Panc1 (cell line): ENCODE measurements around the gene ARRB2. TPM values are rescaled to one million over a fixed set of nuclear protein-coding genes. Genes with fewer than 3 reads are reported as not detected.

Experiments used
- ATAC-seq: fragments of 200-7000 bp; cut with Tn5 transposase; 2 replicates; pipeline ENCODE4 v1.9.1; 2020; ENCODE audit warnings: mild to moderate bottlenecking, moderate library complexity
- BruUV-seq: library from RNA; stranded (reverse); fragments of 400-500 nt; replicated peaks from 2 replicates; lab custom pipeline; 2021; lab: Mats Ljungman, UMichigan
- CTCF ChIA-PET: fragments of 300-600 bp; sonication (Branson Sonifier 250); formaldehyde crosslinking; loops from one replicate; lab custom pipeline; 2022; ENCODE audit warnings: antibody characterized with exemption; lab: Charles Lee
- POLR2A ChIA-PET: fragments of 300-600 bp; sonication (Branson Sonifier 250); formaldehyde crosslinking; loops from one replicate; lab custom pipeline; 2022; ENCODE audit warnings: antibody characterized with exemption; lab: Charles Lee
- DNase-seq: peaks from one replicate; pipeline ENCODE4 v3.0.0-alpha.2; 2010; ENCODE audit warnings: low read depth, low spot score
- H3K27ac ChIP-seq: 2 replicates; pipeline ENCODE4 v1.5.1; 2011; ENCODE audit warnings: mild to moderate bottlenecking, low read length, inconsistent platforms
- H3K27me3 ChIP-seq: fragments of 200-500 bp; sonication (Bioruptor generic); 2 replicates; pipeline ENCODE4 v1.6.0; 2014; ENCODE audit warnings: low read length, inconsistent platforms; ENCODE audit not compliant: control insufficient read depth, insufficient read depth
- H3K36me3 ChIP-seq: fragments of 200-500 bp; sonication (Bioruptor generic); 2 replicates; pipeline ENCODE4 v1.5.1; 2014; ENCODE audit warnings: inconsistent platforms, mild to moderate bottlenecking, low read length, moderate library complexity; ENCODE audit not compliant: control insufficient read depth, insufficient read depth
- H3K4me1 ChIP-seq: 2 replicates; pipeline ENCODE4 v1.5.1; 2011; ENCODE audit warnings: inconsistent platforms, mild to moderate bottlenecking, low read length, moderate library complexity; ENCODE audit not compliant: control insufficient read depth, insufficient read depth
- H3K4me3 ChIP-seq, 2 experiments: 2 replicates each; pipeline ENCODE4 v1.5.1; 2011 to 2012; ENCODE audit warnings: low read depth in 2 of 2, low read length in 2 of 2, mild to moderate bottlenecking in 2 of 2, inconsistent platforms in 1 of 2, moderate library complexity in 1 of 2
- H3K9me3 ChIP-seq: fragments of 200-500 bp; sonication (Bioruptor generic); 2 replicates; pipeline ENCODE4 v1.5.1; 2014; ENCODE audit warnings: low read depth, mild to moderate bottlenecking, inconsistent platforms, low read length, moderate library complexity; ENCODE audit not compliant: control insufficient read depth, insufficient read depth
- CTCF ChIP-seq: fragments of 450-650 bp; IDR thresholded peaks from 2 replicates; pipeline ENCODE4 v1.5.1; 2017; ENCODE audit warnings: mild to moderate bottlenecking
- POLR2AphosphoS5 ChIP-seq: IDR thresholded peaks from 2 replicates; pipeline ENCODE4 v1.6.1; 2012; ENCODE audit warnings: mild to moderate bottlenecking, low read depth, low read length, moderate library complexity
- REST ChIP-seq, 2 experiments: IDR thresholded peaks; 2 replicates each; pipeline ENCODE4 v1.6.1; 2011 to 2012; ENCODE audit warnings: low read depth in 2 of 2, control low read depth in 1 of 2, low read length in 1 of 2, mild to moderate bottlenecking in 1 of 2, moderate library complexity in 1 of 2; ENCODE audit not compliant: insufficient read depth in 1 of 2
- SIN3A ChIP-seq: IDR thresholded peaks from 2 replicates; pipeline ENCODE4 v1.6.1; 2012; ENCODE audit warnings: low read depth, mild to moderate bottlenecking, low read length, moderate library complexity, borderline replicate concordance; ENCODE audit not compliant: insufficient read depth
- TCF7L2 ChIP-seq: IDR thresholded peaks from 2 replicates; pipeline ENCODE4 v1.6.1; 2011; ENCODE audit warnings: mild to moderate bottlenecking, low read depth, low read length, inconsistent platforms
- in situ Hi-C: cut with HindIII; loops from 2 replicates; pipeline ENCODE4 v1.10.0; 2016; ENCODE audit warnings: low sequenced_read_pairs, low pct_unique_long_range_greater_than_20kb
- intact Hi-C: fragments of 100-400 bp; cut with micrococcal nuclease; formaldehyde crosslinking; loops from one replicate; pipeline ENCODE4 v1.10.0; 2022; ENCODE audit not compliant: unreplicated experiment
- total RNA-seq: library from RNA; stranded (reverse); gene quantifications from one replicate; pipeline ENCODE4 v1.2.1, GENCODE V29; 2021; ENCODE audit not compliant: unreplicated experiment

The ARRB2 gene
- total RNA-seq, 1 experiment from 2014 or later, result 39.2 TPM

GRCh38 chr17:4673169-4673568 is 37.3 kb upstream of the ARRB2 start:
- intact Hi-C loops, result no loop called here
- DNase-seq (no peak), ATAC-seq (no peak)
- no peak for TF ChIP-seq SIN3A
- TF ChIP-seq CTCF, result no peak
- TF ChIP-seq POLR2AphosphoS5, result no peak
- TF ChIP-seq REST (IDR thresholded peaks at IDR 0.05; ENCODE audit: insufficient read depth in 1 of 2, low read depth in 2 of 2, low read length in 1 of 2), result no peak
- no peak for TF ChIP-seq TCF7L2
- Histone ChIP-seq H3K4me1 (no peaks in the 10 kb centered on the region), H3K9me3 (no peaks in the 10 kb centered on the region), H3K27ac (no peak overlapping the region), H3K36me3 (peaks cover 2% of the 10 kb centered on the region; the same call in 1 of the 2 replicates), H3K27me3 (no peaks in the 10 kb centered on the region), H3K4me3 (no peak overlapping the region)
- POLR2A ChIA-PET, result no interaction called here
- in situ Hi-C loops, result no loop called here
- CTCF ChIA-PET, result no interaction called here
- no TSS peak for BruUV-seq

GRCh38 chr17:4673986-4674684 is 36.3 kb upstream of the ARRB2 start:
- BruUV-seq, result no TSS peak
- intact Hi-C loops, result no loop called here
- in situ Hi-C loops, result no loop called here
- Histone ChIP-seq H3K36me3 (peaks cover 5% of the 10 kb centered on the region), H3K27ac (no peak overlapping the region), H3K4me3 (no peak overlapping the region), H3K9me3 (no peaks in the 10 kb centered on the region), H3K27me3 (no peaks in the 10 kb centered on the region), H3K4me1 (peaks cover 1% of the 10 kb centered on the region; the same call in 1 of the 2 replicates)
- CTCF ChIA-PET, result no interaction called here
- no peak for TF ChIP-seq CTCF
- no peak for TF ChIP-seq REST (IDR thresholded peaks at IDR 0.05; ENCODE audit: insufficient read depth in 1 of 2, low read depth in 2 of 2, low read length in 1 of 2)
- no peak for TF ChIP-seq SIN3A
- no peak for TF ChIP-seq TCF7L2
- TF ChIP-seq POLR2AphosphoS5, result no peak
- no peak for ATAC-seq
- POLR2A ChIA-PET, result no interaction called here
- no peak for DNase-seq
